ENCODE results near the gene CDKN1A. TPM values are rescaled to one million over a fixed set of nuclear protein-coding genes. Genes with fewer than 3 reads are reported as not detected.

Gene CDKN1A
- total RNA-seq, 6 experiments from 2014 or later = 496 to 872 (median 617) TPM

GRCh38 chr6:36682328-36683144 is 4.0 kb downstream of the CDKN1A start:
- peak; percentile 40 for DNase-seq
- peaks cover 48% of the 10 kb centered on the region for H3K4me1 Mint-ChIP-seq (ENCODE audit: low read depth)
- TF ChIP-seq CTCF (IDR thresholded peaks at IDR 0.05) = no peak
- peaks cover 61% of the 10 kb centered on the region for H3K36me3 Mint-ChIP-seq (ENCODE audit: low read depth)
- H3K27ac Mint-ChIP-seq = peak overlapping the region; percentile 89
- H3K27me3 Mint-ChIP-seq (ENCODE audit: insufficient read depth) = peaks cover 55% of the 10 kb centered on the region
- H3K4me3 Mint-ChIP-seq = peak overlapping the region; percentile 97
- H3K9me3 Mint-ChIP-seq = peaks cover 10% of the 10 kb centered on the region

GRCh38 chr6:36683145-36683655 is 4.7 kb downstream of the CDKN1A start:
- H3K4me3 Mint-ChIP-seq = peak overlapping the region; percentile 97
- no peak for TF ChIP-seq CTCF (IDR thresholded peaks at IDR 0.05)
- no peak for DNase-seq
- H3K27me3 Mint-ChIP-seq (ENCODE audit: insufficient read depth) = peaks cover 60% of the 10 kb centered on the region
- peak overlapping the region; percentile 89 for H3K27ac Mint-ChIP-seq
- peaks cover 61% of the 10 kb centered on the region for H3K36me3 Mint-ChIP-seq (ENCODE audit: low read depth)
- H3K4me1 Mint-ChIP-seq (ENCODE audit: low read depth) = peaks cover 42% of the 10 kb centered on the region
- H3K9me3 Mint-ChIP-seq = peaks cover 10% of the 10 kb centered on the region

GRCh38 chr6:36683656-36684446 is 5.3 kb downstream of the CDKN1A start:
- Mint-ChIP-seq H3K36me3 (ENCODE audit: low read depth) (peaks cover 55% of the 10 kb centered on the region), H3K4me1 (ENCODE audit: low read depth) (peaks cover 39% of the 10 kb centered on the region), H3K9me3 (peaks cover 6% of the 10 kb centered on the region), H3K27me3 (ENCODE audit: insufficient read depth) (peaks cover 62% of the 10 kb centered on the region), H3K27ac (peak overlapping the region; percentile 89), H3K4me3 (peak overlapping the region; percentile 97)
- TF ChIP-seq CTCF (IDR thresholded peaks at IDR 0.05) = no peak
- DNase-seq = no peak

GRCh38 chr6:36684447-36684812 is 5.9 kb downstream of the CDKN1A start:
- H3K36me3 Mint-ChIP-seq (ENCODE audit: low read depth) = peaks cover 52% of the 10 kb centered on the region
- no peak for TF ChIP-seq CTCF (IDR thresholded peaks at IDR 0.05)
- no peak overlapping the region for H3K4me3 Mint-ChIP-seq
- H3K27me3 Mint-ChIP-seq (ENCODE audit: insufficient read depth) = peaks cover 58% of the 10 kb centered on the region
- peaks cover 4% of the 10 kb centered on the region for H3K9me3 Mint-ChIP-seq
- H3K27ac Mint-ChIP-seq = no peak overlapping the region; the same call in 1 of the 2 replicates
- peaks cover 39% of the 10 kb centered on the region for H3K4me1 Mint-ChIP-seq (ENCODE audit: low read depth)
- DNase-seq = no peak

GRCh38 chr6:36685166-36685924 is 6.8 kb downstream of the CDKN1A start:
- no peak for DNase-seq
- H3K36me3 Mint-ChIP-seq (ENCODE audit: low read depth) = peaks cover 46% of the 10 kb centered on the region
- peaks cover 54% of the 10 kb centered on the region for H3K27me3 Mint-ChIP-seq (ENCODE audit: insufficient read depth)
- peaks cover 39% of the 10 kb centered on the region for H3K4me1 Mint-ChIP-seq (ENCODE audit: low read depth)
- no peaks in the 10 kb centered on the region for H3K9me3 Mint-ChIP-seq
- TF ChIP-seq CTCF (IDR thresholded peaks at IDR 0.05) = no peak
- peak overlapping the region; percentile 72 for H3K27ac Mint-ChIP-seq
- peak overlapping the region; percentile 50; the same call in 1 of the 2 replicates for H3K4me3 Mint-ChIP-seq

Data from HFFc6 (cell line).